K562 (cell line): ENCODE results near the gene SLC39A7. TPM values are rescaled to one million over a fixed set of nuclear protein-coding genes. Genes with fewer than 3 reads are reported as not detected.

Experiments used
- ATAC-seq: fragments of 200-7000 bp; cut with Tn5 transposase; 3 replicates; pipeline ENCODE4 v1.9.1; 2020; ENCODE audit warnings: moderate library complexity
- BruUV-seq: library from RNA; stranded (reverse); fragments of 400-500 nt; replicated peaks from 2 replicates; lab custom pipeline; 2021; lab: Mats Ljungman, UMichigan
- CTCF ChIA-PET: fragments of 300-600 bp; formaldehyde crosslinking; extraction: SDS; loops from one replicate; lab custom pipeline; 2021; ENCODE audit warnings: low intra/inter-chr PET ratio; lab: Yijun Ruan, JAX
- POLR2A ChIA-PET: fragments of 300-600, 350-650 bp; sonication (Branson Sonifier 250); formaldehyde crosslinking; extraction: SDS; loops from one replicate; lab custom pipeline; 2021; ENCODE audit warnings: antibody characterized with exemption, inconsistent platforms; lab: Yijun Ruan, JAX
- DNase-seq, 4 experiments: peaks; one replicate each; pipeline versions ENCODE4 v3.0.0 to v3.0.0-alpha.2; 2011 to 2018; ENCODE audit warnings: low spot score in 3 of 4, mixed read lengths in 3 of 4; ENCODE audit errors: extremely low read depth in 1 of 4
- FAIRE-seq: peaks from 2 replicates; lab custom pipeline; 2011; peaks lifted over from hg19 to GRCh38; lab: Jason Lieb, UNC
- H2AFZ ChIP-seq: 2 replicates; pipeline ENCODE4 v1.6.0; 2011; ENCODE audit warnings: low read depth, low read length, control low read depth, inconsistent platforms
- H3K27ac ChIP-seq: fragments of 200-600 bp; 3 replicates; pipeline ENCODE4 v1.8.0; 2011; ENCODE audit warnings: low read depth, mild to moderate bottlenecking, control low read depth, inconsistent platforms, low read length, moderate library complexity, mixed read lengths; ENCODE audit errors: extremely low read depth
- H3K27me3 ChIP-seq, 2 experiments: fragments of 300-600 bp in 1 of 2; 2 replicates in 1 of 2; 3 replicates in 1 of 2; pipeline versions ENCODE4 v1.6.0 to v1.8.0; 2011; ENCODE audit warnings: inconsistent platforms in 2 of 2, low read length in 2 of 2, mild to moderate bottlenecking in 1 of 2, mixed read lengths in 1 of 2, moderate library complexity in 1 of 2; ENCODE audit not compliant: control insufficient read depth in 2 of 2, insufficient read depth in 2 of 2
- H3K36me3 ChIP-seq: fragments of 300-600 bp; 3 replicates; pipeline ENCODE4 v1.8.0; 2011; ENCODE audit warnings: mild to moderate bottlenecking, low read length, inconsistent platforms; ENCODE audit not compliant: control insufficient read depth, insufficient read depth
- H3K4me1 ChIP-seq, 2 experiments: fragments of 200-600 bp in 1 of 2; replicated peaks in 1 of 2; 2 replicates in 1 of 2; 3 replicates in 1 of 2; pipeline versions ENCODE4 v1.5.1 to v1.8.0; 2011; ENCODE audit warnings: inconsistent platforms in 2 of 2, low read length in 2 of 2, mild to moderate bottlenecking in 1 of 2, mixed read lengths in 1 of 2, moderate library complexity in 1 of 2; ENCODE audit not compliant: control insufficient read depth in 2 of 2, insufficient read depth in 2 of 2
- H3K4me2 ChIP-seq: 2 replicates; pipeline ENCODE4 v1.6.1; 2011; ENCODE audit warnings: low read length, control low read depth, inconsistent platforms, mixed read lengths; ENCODE audit not compliant: insufficient read depth
- H3K4me3 ChIP-seq: fragments of 200-600 bp; sonication (generic), shearing (Covaris generic); 2 replicates; pipeline ENCODE4 v1.5.1; 2016; ENCODE audit warnings: control low read depth, inconsistent platforms
- H3K79me2 ChIP-seq: fragments of 200-600 bp; 3 replicates; pipeline ENCODE4 v1.8.0; 2011; ENCODE audit warnings: low read length, inconsistent platforms; ENCODE audit not compliant: control insufficient read depth, insufficient read depth
- H3K9ac ChIP-seq, 2 experiments: 2 replicates each; pipeline versions ENCODE4 v1.6.0 to v1.6.1; 2011; ENCODE audit warnings: low read depth in 2 of 2, low read length in 2 of 2, control low read depth in 1 of 2, inconsistent platforms in 1 of 2, mild to moderate bottlenecking in 1 of 2, mixed read lengths in 1 of 2; ENCODE audit not compliant: insufficient read depth in 1 of 2
- H3K9me1 ChIP-seq: one replicate; pipeline ENCODE4 v1.6.0; 2011; ENCODE audit warnings: inconsistent platforms, mild to moderate bottlenecking, low read length, moderate library complexity; ENCODE audit not compliant: control insufficient read depth, insufficient read depth
- H3K9me3 ChIP-seq: replicated peaks from 2 replicates; pipeline ENCODE4 v1.5.1; 2011; ENCODE audit warnings: low read depth, low read length, inconsistent platforms; ENCODE audit not compliant: control insufficient read depth, insufficient read depth
- H4K20me1 ChIP-seq: replicated peaks from 2 replicates; pipeline ENCODE4 v1.6.1; 2011; ENCODE audit warnings: low read length, inconsistent platforms, mixed read lengths; ENCODE audit not compliant: control insufficient read depth, insufficient read depth
- CAMTA2 ChIP-seq: fragments of 250-450 bp; sonication (Bioruptor Pico); conservative IDR thresholded peaks from 2 replicates; pipeline ENCODE4 v1.5.1; 2022
- CBFB ChIP-seq: sonication (generic); formaldehyde crosslinking; IDR thresholded peaks from 2 replicates; pipeline ENCODE4 v1.4.0; 2020; ENCODE audit warnings: mild to moderate bottlenecking, missing genetic modification reagents
- CBX2 ChIP-seq: fragments of 200-600 bp; sonication (generic); IDR thresholded peaks from one replicate; pipeline ENCODE4 v1.6.1; 2012; ENCODE audit warnings: mild to moderate bottlenecking, low read length, inconsistent platforms; ENCODE audit not compliant: insufficient read depth, poor library complexity, severe bottlenecking
- DMBX1 ChIP-seq: fragments of 250-450 bp; sonication (Bioruptor Pico); IDR thresholded peaks from 2 replicates; pipeline ENCODE4 v1.8.0; 2022; ENCODE audit warnings: inconsistent platforms, mild to moderate bottlenecking, moderate library complexity, borderline replicate concordance
- EP300 ChIP-seq: IDR thresholded peaks from 2 replicates; pipeline ENCODE4 v1.6.1; 2012; ENCODE audit warnings: low read length, improper control_type of control experiment
- GTF2E2 ChIP-seq: fragments of 200-800 bp; sonication (Bioruptor generic); IDR thresholded peaks from 2 replicates; pipeline ENCODE4 v1.6.1; 2016; ENCODE audit warnings: missing genetic modification characterization, missing compliant biosample characterization
- MAFF ChIP-seq: IDR thresholded peaks from 2 replicates; pipeline ENCODE4 v1.6.1; 2012; ENCODE audit warnings: low read length, improper control_type of control experiment
- PHB2 ChIP-seq: fragments of 450-650 bp; IDR thresholded peaks from 2 replicates; pipeline ENCODE4 v1.6.1; 2017; ENCODE audit warnings: low read depth
- POLR2G ChIP-seq: fragments of 200-400 bp; formaldehyde crosslinking; IDR thresholded peaks from 2 replicates; pipeline ENCODE4 v1.6.1; 2017; ENCODE audit warnings: low read depth, mild to moderate bottlenecking, antibody characterized with exemption, low read length, moderate library complexity
- RBM15 ChIP-seq: fragments of 200-400 bp; formaldehyde crosslinking; IDR thresholded peaks from 2 replicates; pipeline ENCODE4 v1.6.1; 2018; ENCODE audit warnings: mild to moderate bottlenecking, low read length, moderate library complexity; ENCODE audit not compliant: insufficient read depth
- TBP ChIP-seq: optimal IDR thresholded peaks from 2 replicates; pipeline ENCODE3; 2011; ENCODE audit warnings: low read depth, low read length, improper control_type of control experiment
- ZC3H8 ChIP-seq: fragments of 450-650 bp; IDR thresholded peaks from 2 replicates; pipeline ENCODE4 v1.6.1; 2017
- ZNF274 ChIP-seq: IDR thresholded peaks from 2 replicates; pipeline ENCODE4 v1.6.1; 2011; ENCODE audit warnings: low read depth, mild to moderate bottlenecking, low read length, moderate library complexity, borderline replicate concordance
- ZSCAN29 ChIP-seq: fragments of 450-650 bp; IDR thresholded peaks from 2 replicates; pipeline ENCODE4 v1.6.1; 2017
- WGBS: fragments of 100-300 bp; shearing (Covaris generic); methylation state at CpG from one replicate; pipeline ENCODE4 v1.1.6; 2016; ENCODE audit warnings: low coverage, mixed read lengths; ENCODE audit not compliant: insufficient coverage; ENCODE audit errors: missing lambda C conversion rate; 5-methylcytosine and 5-hydroxymethylcytosine counted together
- in situ Hi-C: fragments of 300-500 bp; cut with MboI; formaldehyde crosslinking; loops from 4 replicates; pipeline ENCODE4 v1.15.0; 2018; ENCODE audit warnings: inconsistent platforms, mixed read lengths
- intact Hi-C: fragments of 100-400 bp; cut with micrococcal nuclease; formaldehyde crosslinking; loops from 2 replicates; pipeline ENCODE4 v1.14.2; 2022
- polyA plus RNA-seq, 8 experiments: library from polyadenylated mRNA; depleted of rRNA in 4 of 8; stranded (reverse) in 5 of 8; unstranded in 3 of 8; fragments of >200 nt; fragmentation: Nextera tagmentation in 2 of 8; fragmentation: Illumina TruSeq in 1 of 8; extraction: Ambion mirVana in 2 of 8; extraction: Trizol in 1 of 8; gene quantifications; 2 replicates each; pipeline versions ENCODE4 v1.2.1 to v1.2.3, GENCODE V29; 2011 to 2014; ENCODE audit warnings: inconsistent platforms in 1 of 8, missing spikeins in 1 of 8
- total RNA-seq, 7 experiments: library from RNA; depleted of rRNA in 6 of 7; stranded (reverse); fragments of >200 nt in 6 of 7; fragmentation: Illumina TruSeq in 2 of 7; extraction: Trizol in 2 of 7; gene quantifications; 2 replicates each; pipeline versions ENCODE4 v1.2.1 to v1.2.3, GENCODE V29; 2011 to 2021; ENCODE audit warnings: low replicate concordance in 1 of 7
- TF ChIP-seq, protein P1 (sequence below): fragments of 450-650 bp; IDR thresholded peaks from 2 replicates; pipeline ENCODE4 v1.6.1; 2016

SLC39A7 gene
- total and polyA plus RNA-seq, 9 of the 15 experiments (the other 6 are each of a cell fraction or from before 2014, with no cell fraction given), result 21.7 to 169 (median 121) TPM

DNA sequence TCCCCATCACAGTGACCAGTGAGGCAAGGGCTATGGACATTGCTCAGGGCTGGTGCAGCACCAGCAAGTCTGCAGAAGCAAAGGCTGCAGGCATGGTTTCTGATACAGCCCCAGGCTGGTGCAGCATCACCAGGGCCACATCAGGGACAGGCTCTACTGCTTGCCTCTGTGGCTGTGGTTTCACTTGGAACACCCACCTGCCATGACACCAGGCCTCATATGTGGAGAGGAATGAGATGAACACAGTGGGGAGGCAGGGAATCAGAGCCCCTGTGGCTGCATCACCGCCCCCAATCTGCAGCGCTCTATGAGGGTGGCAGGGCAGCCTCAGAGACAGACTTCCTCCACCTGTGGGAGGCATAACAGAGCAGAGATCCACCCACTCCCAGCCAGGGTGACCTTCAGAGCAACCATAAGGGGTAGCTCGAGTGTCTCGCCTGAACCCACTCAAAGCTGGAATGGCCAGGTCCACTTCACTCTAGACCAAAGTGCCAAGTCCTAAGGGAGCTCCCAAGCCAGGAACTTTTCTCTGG lies 15.5 kb downstream of the SLC39A7 start:
- Histone ChIP-seq H3K27ac (no peak overlapping the region), H2AFZ (no peak overlapping the region), H3K79me2 (no peaks in the 10 kb centered on the region), H3K9me3 (no peaks in the 10 kb centered on the region), H3K27me3 (peaks cover 5 to 11% of the 10 kb centered on the region in 2 experiments; a peak in 3 of 5 replicates), H3K9me1 (no peaks in the 10 kb centered on the region), H4K20me1 (no peaks in the 10 kb centered on the region), H3K9ac (peak overlapping the region in 1 of 2 experiments; percentile 14; a peak in 1 of 4 replicates), H3K4me3 (no peak overlapping the region), H3K4me1 (peaks cover 0 to 28% of the 10 kb centered on the region in 2 experiments; a peak in 2 of 5 replicates), H3K36me3 (peaks cover 10% of the 10 kb centered on the region; the same call in 2 of the 3 replicates), H3K4me2 (no peak overlapping the region)
- ATAC-seq, result no peak
- no peak for FAIRE-seq
- TF ChIP-seq POLR2G (peak; percentile 25; the same call in 1 of the 2 replicates), CAMTA2 (CRISPR knock-in tag) (no peak), PHB2 (no peak), MAFF (no peak)
- BruUV-seq, result no TSS peak
- POLR2A ChIA-PET, result interaction anchor here (1.1 to 1.3 kb wide), 2 partner anchors 8 to 12 kb away, joined by 4 read pairs; partner anchors contain the start of gene RING1
- in situ Hi-C loops (no loop called here), intact Hi-C loops (no loop called here)
- DNase-seq, result peak in 1 of 4 experiments; percentile 16
- WGBS, result 35% methylated on average over 4 of the region's 4 CpGs
- CTCF ChIA-PET, result no interaction called here

DNA sequence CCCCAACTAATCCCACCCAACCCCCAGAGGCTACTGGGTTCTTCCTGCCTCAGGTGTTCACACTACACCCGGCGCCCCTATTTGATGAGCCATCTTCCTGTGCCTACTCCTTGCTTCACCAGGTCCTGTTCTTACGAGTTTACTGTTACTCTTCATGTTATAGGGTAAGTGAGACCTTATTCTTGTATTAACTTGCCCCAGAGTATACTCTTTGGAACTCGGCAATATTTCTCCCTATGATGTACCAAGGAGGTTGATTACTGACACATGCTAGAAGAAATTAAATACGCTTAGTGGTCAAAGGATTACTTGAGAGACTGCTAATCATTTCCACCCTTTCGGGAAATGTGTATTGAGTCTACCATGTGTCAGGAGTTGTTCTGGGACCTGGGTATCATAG lies 16.6 kb downstream of the SLC39A7 start:
- in situ Hi-C loops, result no loop called here
- ATAC-seq, result no peak
- Histone ChIP-seq H3K9ac (no peak overlapping the region), H3K4me2 (no peak overlapping the region), H2AFZ (no peak overlapping the region), H3K27ac (no peak overlapping the region), H3K27me3 (peaks cover 5 to 15% of the 10 kb centered on the region in 2 experiments; a peak in 4 of 5 replicates), H3K9me1 (no peaks in the 10 kb centered on the region), H3K4me3 (no peak overlapping the region), H3K79me2 (no peaks in the 10 kb centered on the region), H3K4me1 (peaks cover 0 to 22% of the 10 kb centered on the region in 2 experiments; a peak in 2 of 5 replicates), H3K36me3 (peaks cover under 1% of the 10 kb centered on the region; the same call in 1 of the 3 replicates), H3K9me3 (no peaks in the 10 kb centered on the region), H4K20me1 (no peaks in the 10 kb centered on the region)
- ChIA-PET POLR2A (no interaction called here), CTCF (interaction anchor here (0.6 kb wide), 1 partner anchor 136 kb away, joined by 3 read pairs; no protein-coding TSS in a partner anchor)
- FAIRE-seq, result no peak
- 11% methylated on average over 6 of the region's 6 CpGs for WGBS
- intact Hi-C loops, result no loop called here
- TF ChIP-seq EP300 (no peak), ZNF274 (no peak), RBM15 (no peak), TBP (no peak), CBFB (CRISPR knock-in tag) (no peak), GTF2E2 (tag) (no peak), DMBX1 (no peak), CBX2 (no peak), ZC3H8 (no peak), ZSCAN29 (no peak)
- TF ChIP-seq, protein P1, sequence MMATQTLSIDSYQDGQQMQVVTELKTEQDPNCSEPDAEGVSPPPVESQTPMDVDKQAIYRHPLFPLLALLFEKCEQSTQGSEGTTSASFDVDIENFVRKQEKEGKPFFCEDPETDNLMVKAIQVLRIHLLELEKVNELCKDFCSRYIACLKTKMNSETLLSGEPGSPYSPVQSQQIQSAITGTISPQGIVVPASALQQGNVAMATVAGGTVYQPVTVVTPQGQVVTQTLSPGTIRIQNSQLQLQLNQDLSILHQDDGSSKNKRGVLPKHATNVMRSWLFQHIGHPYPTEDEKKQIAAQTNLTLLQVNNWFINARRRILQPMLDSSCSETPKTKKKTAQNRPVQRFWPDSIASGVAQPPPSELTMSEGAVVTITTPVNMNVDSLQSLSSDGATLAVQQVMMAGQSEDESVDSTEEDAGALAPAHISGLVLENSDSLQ, result no peak
- peak in 3 of 4 experiments; percentile 3 to 4 (median 4) for DNase-seq
- no TSS peak for BruUV-seq
